WTC11 (cell line): Measurements from ENCODE around the gene FAM89B. TPM values are rescaled to one million over a fixed set of nuclear protein-coding genes. Genes with fewer than 3 reads are reported as not detected.

Experiments used
- ATAC-seq: fragments of 200-7000 bp; cut with Tn5 transposase; 2 replicates; pipeline ENCODE4 v1.10.0; 2021; ENCODE audit warnings: mild to moderate bottlenecking, moderate library complexity
- CTCF ChIA-PET: fragments of 300-600 bp; sonication (Branson Sonifier 250); formaldehyde crosslinking; loops from one replicate; lab custom pipeline; 2021; ENCODE audit warnings: antibody characterized with exemption; lab: Charles Lee
- POLR2A ChIA-PET: fragments of 350-600 bp; sonication (Branson Sonifier 250); formaldehyde crosslinking; loops from one replicate; lab custom pipeline; 2021; ENCODE audit warnings: antibody characterized with exemption; lab: Charles Lee
- DNase-seq: peaks from one replicate; pipeline ENCODE4 v3.0.0; 2021; ENCODE audit warnings: low spot score
- H3K27ac Mint-ChIP-seq: 2 replicates; pipeline ENCODE4 v1.8.0; 2021; ENCODE audit warnings: mixed read lengths
- H3K27me3 Mint-ChIP-seq: 2 replicates; pipeline ENCODE4 v1.8.0; 2021; ENCODE audit warnings: low read depth, mild to moderate bottlenecking, moderate library complexity, mixed read lengths
- H3K36me3 Mint-ChIP-seq: 2 replicates; pipeline ENCODE4 v1.8.0; 2021; ENCODE audit warnings: mixed read lengths
- H3K4me1 Mint-ChIP-seq: 2 replicates; pipeline ENCODE4 v1.8.0; 2022; ENCODE audit warnings: mixed read lengths
- H3K4me3 Mint-ChIP-seq: 2 replicates; pipeline ENCODE4 v1.8.0; 2021; ENCODE audit warnings: mild to moderate bottlenecking, moderate library complexity, mixed read lengths
- H3K9me3 Mint-ChIP-seq: 2 replicates; pipeline ENCODE4 v1.8.0; 2021; ENCODE audit warnings: mixed read lengths
- CTCF ChIP-seq: fragments of 200-600 bp; IDR thresholded peaks from 2 replicates; pipeline ENCODE4 v1.8.0; 2022; ENCODE audit warnings: antibody characterized with exemption
- EMX1 ChIP-seq: fragments of 250-450 bp; sonication (Bioruptor Pico); IDR thresholded peaks from 2 replicates; pipeline ENCODE4 v1.8.0; 2021; ENCODE audit warnings: mild to moderate bottlenecking
- FOXP1 ChIP-seq: sonication (generic); formaldehyde crosslinking; IDR thresholded peaks from 2 replicates; pipeline ENCODE4 v1.8.0; 2022; ENCODE audit warnings: missing genetic modification reagents, mild to moderate bottlenecking, moderate library complexity, borderline replicate concordance
- KAT7 ChIP-seq: sonication (generic); formaldehyde crosslinking; IDR thresholded peaks from 2 replicates; pipeline ENCODE4 v1.8.1; 2023; ENCODE audit warnings: missing genetic modification reagents, mild to moderate bottlenecking, borderline replicate concordance
- MXD4 ChIP-seq: fragments of 250-450 bp; sonication (Bioruptor Pico); IDR thresholded peaks from 2 replicates; pipeline ENCODE4 v1.8.0; 2021; ENCODE audit warnings: mild to moderate bottlenecking, moderate library complexity, borderline replicate concordance
- PRRX2 ChIP-seq: fragments of 250-450 bp; sonication (Bioruptor Pico); IDR thresholded peaks from 2 replicates; pipeline ENCODE4 v1.8.0; 2021; ENCODE audit warnings: mild to moderate bottlenecking
- RELA ChIP-seq: sonication (generic); formaldehyde crosslinking; IDR thresholded peaks from 2 replicates; pipeline ENCODE4 v1.8.1; 2022; ENCODE audit warnings: missing genetic modification reagents, mild to moderate bottlenecking, borderline replicate concordance
- USF1 ChIP-seq: sonication (generic); formaldehyde crosslinking; IDR thresholded peaks from 2 replicates; pipeline ENCODE4 v1.8.0; 2022; ENCODE audit warnings: mild to moderate bottlenecking, missing genetic modification reagents
- ZBTB43 ChIP-seq: sonication (generic); formaldehyde crosslinking; IDR thresholded peaks from 2 replicates; pipeline ENCODE4 v1.8.1; 2023; ENCODE audit warnings: mild to moderate bottlenecking, missing genetic modification reagents
- ZMAT4 ChIP-seq: fragments of 250-450 bp; sonication (Bioruptor Pico); IDR thresholded peaks from 2 replicates; pipeline ENCODE4 v1.9.0; 2021; ENCODE audit warnings: mild to moderate bottlenecking
- ZNF121 ChIP-seq: sonication (generic); formaldehyde crosslinking; IDR thresholded peaks from 2 replicates; pipeline ENCODE4 v1.8.0; 2023; ENCODE audit warnings: missing genetic modification reagents
- ZNF317 ChIP-seq: sonication (generic); formaldehyde crosslinking; IDR thresholded peaks from 2 replicates; pipeline ENCODE4 v1.8.1; 2023; ENCODE audit warnings: low read depth, mild to moderate bottlenecking, moderate library complexity, missing genetic modification reagents, borderline replicate concordance
- total RNA-seq: library from RNA; stranded (reverse); gene quantifications from 3 replicates; pipeline ENCODE4 v1.2.3, GENCODE V29; 2021
- TF ChIP-seq, protein P1 (sequence below): sonication (generic); formaldehyde crosslinking; IDR thresholded peaks from 2 replicates; pipeline ENCODE4 v1.8.0; 2022; ENCODE audit warnings: mild to moderate bottlenecking, missing genetic modification reagents
- TF ChIP-seq, protein P2 (sequence below): fragments of 250-450 bp; sonication (Bioruptor Pico); IDR thresholded peaks from 2 replicates; pipeline ENCODE4 v1.9.0; 2021; ENCODE audit warnings: mild to moderate bottlenecking, borderline replicate concordance
- TF ChIP-seq, protein P3 (sequence below): sonication (generic); formaldehyde crosslinking; IDR thresholded peaks from 2 replicates; pipeline ENCODE4 v1.8.1; 2023; ENCODE audit warnings: mild to moderate bottlenecking, missing genetic modification reagents, moderate library complexity

Gene FAM89B
- total RNA-seq, 1 experiment from 2014 or later, result 13.3 TPM

GRCh38 chr11:65592858-65593517 lies 20.6 kb downstream of the FAM89B start:
- Mint-ChIP-seq H3K9me3 (no peaks in the 10 kb centered on the region), H3K27ac (no peak overlapping the region), H3K27me3 (peaks cover 53% of the 10 kb centered on the region), H3K4me1 (peaks cover 25% of the 10 kb centered on the region), H3K36me3 (no peaks in the 10 kb centered on the region), H3K4me3 (peak overlapping the region; percentile 65)
- POLR2A ChIA-PET, result interaction anchor here (0.6 to 2.0 kb wide), 5 partner anchors 15 to 832 kb away, joined by 3 to 8 read pairs (median 3); partner anchors contain the start of genes PCNX3 and SIPA1
- CTCF ChIA-PET, result interaction anchor here (0.6 to 13.8 kb wide), 38 partner anchors 9 to 452 kb away, joined by 3 to 311 read pairs (median 6); partner anchors contain the start of genes AP5B1, CCDC85B, EHBP1L1 and FAM89B
- ATAC-seq, result no peak
- no peak for DNase-seq
- no peak for TF ChIP-seq MXD4 (CRISPR knock-in tag)
- TF ChIP-seq USF1 (CRISPR knock-in tag), result peak; percentile 64; the same call in 1 of the 2 replicates
- no peak for TF ChIP-seq KAT7 (CRISPR knock-in tag)
- TF ChIP-seq PRRX2 (CRISPR knock-in tag), result no peak
- TF ChIP-seq, protein P1, sequence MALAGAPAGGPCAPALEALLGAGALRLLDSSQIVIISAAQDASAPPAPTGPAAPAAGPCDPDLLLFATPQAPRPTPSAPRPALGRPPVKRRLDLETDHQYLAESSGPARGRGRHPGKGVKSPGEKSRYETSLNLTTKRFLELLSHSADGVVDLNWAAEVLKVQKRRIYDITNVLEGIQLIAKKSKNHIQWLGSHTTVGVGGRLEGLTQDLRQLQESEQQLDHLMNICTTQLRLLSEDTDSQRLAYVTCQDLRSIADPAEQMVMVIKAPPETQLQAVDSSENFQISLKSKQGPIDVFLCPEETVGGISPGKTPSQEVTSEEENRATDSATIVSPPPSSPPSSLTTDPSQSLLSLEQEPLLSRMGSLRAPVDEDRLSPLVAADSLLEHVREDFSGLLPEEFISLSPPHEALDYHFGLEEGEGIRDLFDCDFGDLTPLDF (CRISPR knock-in tag), result no peak
- TF ChIP-seq RELA, result peak; percentile 73; the same call in 1 of the 2 replicates
- TF ChIP-seq ZMAT4, result no peak
- TF ChIP-seq, protein P2, sequence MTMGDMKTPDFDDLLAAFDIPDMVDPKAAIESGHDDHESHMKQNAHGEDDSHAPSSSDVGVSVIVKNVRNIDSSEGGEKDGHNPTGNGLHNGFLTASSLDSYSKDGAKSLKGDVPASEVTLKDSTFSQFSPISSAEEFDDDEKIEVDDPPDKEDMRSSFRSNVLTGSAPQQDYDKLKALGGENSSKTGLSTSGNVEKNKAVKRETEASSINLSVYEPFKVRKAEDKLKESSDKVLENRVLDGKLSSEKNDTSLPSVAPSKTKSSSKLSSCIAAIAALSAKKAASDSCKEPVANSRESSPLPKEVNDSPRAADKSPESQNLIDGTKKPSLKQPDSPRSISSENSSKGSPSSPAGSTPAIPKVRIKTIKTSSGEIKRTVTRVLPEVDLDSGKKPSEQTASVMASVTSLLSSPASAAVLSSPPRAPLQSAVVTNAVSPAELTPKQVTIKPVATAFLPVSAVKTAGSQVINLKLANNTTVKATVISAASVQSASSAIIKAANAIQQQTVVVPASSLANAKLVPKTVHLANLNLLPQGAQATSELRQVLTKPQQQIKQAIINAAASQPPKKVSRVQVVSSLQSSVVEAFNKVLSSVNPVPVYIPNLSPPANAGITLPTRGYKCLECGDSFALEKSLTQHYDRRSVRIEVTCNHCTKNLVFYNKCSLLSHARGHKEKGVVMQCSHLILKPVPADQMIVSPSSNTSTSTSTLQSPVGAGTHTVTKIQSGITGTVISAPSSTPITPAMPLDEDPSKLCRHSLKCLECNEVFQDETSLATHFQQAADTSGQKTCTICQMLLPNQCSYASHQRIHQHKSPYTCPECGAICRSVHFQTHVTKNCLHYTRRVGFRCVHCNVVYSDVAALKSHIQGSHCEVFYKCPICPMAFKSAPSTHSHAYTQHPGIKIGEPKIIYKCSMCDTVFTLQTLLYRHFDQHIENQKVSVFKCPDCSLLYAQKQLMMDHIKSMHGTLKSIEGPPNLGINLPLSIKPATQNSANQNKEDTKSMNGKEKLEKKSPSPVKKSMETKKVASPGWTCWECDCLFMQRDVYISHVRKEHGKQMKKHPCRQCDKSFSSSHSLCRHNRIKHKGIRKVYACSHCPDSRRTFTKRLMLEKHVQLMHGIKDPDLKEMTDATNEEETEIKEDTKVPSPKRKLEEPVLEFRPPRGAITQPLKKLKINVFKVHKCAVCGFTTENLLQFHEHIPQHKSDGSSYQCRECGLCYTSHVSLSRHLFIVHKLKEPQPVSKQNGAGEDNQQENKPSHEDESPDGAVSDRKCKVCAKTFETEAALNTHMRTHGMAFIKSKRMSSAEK (CRISPR knock-in tag), result no peak
- no peak for TF ChIP-seq ZNF317
- TF ChIP-seq, protein P3, sequence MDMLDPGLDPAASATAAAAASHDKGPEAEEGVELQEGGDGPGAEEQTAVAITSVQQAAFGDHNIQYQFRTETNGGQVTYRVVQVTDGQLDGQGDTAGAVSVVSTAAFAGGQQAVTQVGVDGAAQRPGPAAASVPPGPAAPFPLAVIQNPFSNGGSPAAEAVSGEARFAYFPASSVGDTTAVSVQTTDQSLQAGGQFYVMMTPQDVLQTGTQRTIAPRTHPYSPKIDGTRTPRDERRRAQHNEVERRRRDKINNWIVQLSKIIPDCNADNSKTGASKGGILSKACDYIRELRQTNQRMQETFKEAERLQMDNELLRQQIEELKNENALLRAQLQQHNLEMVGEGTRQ (CRISPR knock-in tag), result peak; percentile 72

DNA sequence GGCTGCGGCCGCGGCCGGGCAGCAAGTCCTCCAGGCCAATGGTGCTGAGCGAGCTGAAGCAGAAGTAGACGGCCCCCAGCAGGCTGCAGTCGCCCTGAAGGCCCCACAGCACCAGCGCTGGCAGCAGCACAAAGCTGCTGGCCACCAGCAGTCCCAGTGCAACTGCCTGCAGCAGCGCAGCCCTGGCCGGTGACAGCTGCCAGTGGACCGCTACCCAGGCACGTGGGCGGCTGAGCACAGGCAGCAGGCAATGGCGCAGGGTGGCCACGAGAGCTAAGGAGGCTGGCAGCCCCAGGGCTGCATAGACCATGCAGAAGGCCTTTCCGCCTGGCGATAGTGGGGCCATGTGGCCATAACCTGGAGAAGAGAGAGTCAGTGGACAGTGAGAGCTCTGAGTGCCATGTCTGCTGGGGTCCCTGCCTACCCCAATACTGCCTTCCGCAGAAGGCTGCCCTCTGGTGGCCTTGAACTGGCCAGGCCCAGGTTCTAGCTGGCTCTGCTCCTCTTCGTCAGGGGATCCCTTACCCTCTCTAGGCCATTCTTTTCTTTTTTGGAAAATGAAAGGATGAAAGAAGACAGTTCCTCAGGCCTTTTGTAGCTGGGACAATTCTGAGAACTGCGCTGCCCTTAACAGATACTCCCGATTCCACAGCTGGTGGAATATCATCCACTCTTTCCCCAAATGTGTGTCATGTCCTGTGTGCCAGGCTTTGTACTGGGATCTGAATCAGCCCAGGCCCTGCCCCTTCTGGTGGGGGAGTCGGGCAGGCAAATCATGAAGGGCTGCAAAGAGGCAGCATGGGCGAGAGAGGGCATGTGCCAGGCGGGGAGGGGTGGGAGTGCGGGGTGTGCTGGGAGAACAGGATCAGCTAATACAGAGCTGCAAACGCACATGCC lies 21.4 kb downstream of the FAM89B start:
- peak; percentile 49 for ATAC-seq

More for the DNA sequence above, 21.4 kb downstream of the FAM89B start:
- TF ChIP-seq EMX1 (CRISPR knock-in tag) (no peak), ZNF121 (CRISPR knock-in tag) (no peak), CTCF (peak; percentile 52), FOXP1 (CRISPR knock-in tag) (no peak; the same call in 1 of the 2 replicates), ZBTB43 (no peak)
- CTCF ChIA-PET, result interaction anchor here (0.5 to 13.8 kb wide), 42 partner anchors 9 to 452 kb away, joined by 3 to 311 read pairs (median 5); partner anchors contain the start of genes CCDC85B, EHBP1L1, FAM89B and FIBP
- H3K4me1 Mint-ChIP-seq, result peaks cover 18% of the 10 kb centered on the region
- no peaks in the 10 kb centered on the region for H3K9me3 Mint-ChIP-seq
- H3K27me3 Mint-ChIP-seq, result peaks cover 49% of the 10 kb centered on the region
- DNase-seq, result peak; percentile 80
- no peak overlapping the region for H3K27ac Mint-ChIP-seq
- POLR2A ChIA-PET, result interaction anchor here (0.6 to 2.0 kb wide), 4 partner anchors 21 to 833 kb away, joined by 3 to 8 read pairs (median 5); partner anchors contain the start of genes PCNX3 and SIPA1
- 0 out of 2 replicates have a peak, but pooled peaks cover under 1% of the 10 kb centered on the region for H3K36me3 Mint-ChIP-seq
- H3K4me3 Mint-ChIP-seq, result peak overlapping the region; percentile 65
